HL-60/S4 treated with phorbol 12-myristate 13-acetate at 8.2 ng/mL for 4 days and 3 days (cell line): ENCODE measurements around the gene LY6G6F.

Source experiments
- in situ Hi-C: fragments of 300-500 bp; cut with MboI; formaldehyde crosslinking; loops from 2 replicates; pipeline ENCODE4 v1.15.0; 2022; ENCODE audit warnings: low sequenced_read_pairs

LY6G6F gene

GRCh38 chr6:31721351-31722020 is 14.8 kb downstream of the LY6G6F start, which contains the start of gene LY6G6C:
TSS of gene LY6G6C (minus strand) at chr6:31721746. CDS start at chr6:31721679, 67 bp downstream.
- in situ Hi-C loops = no loop called here

DNA sequence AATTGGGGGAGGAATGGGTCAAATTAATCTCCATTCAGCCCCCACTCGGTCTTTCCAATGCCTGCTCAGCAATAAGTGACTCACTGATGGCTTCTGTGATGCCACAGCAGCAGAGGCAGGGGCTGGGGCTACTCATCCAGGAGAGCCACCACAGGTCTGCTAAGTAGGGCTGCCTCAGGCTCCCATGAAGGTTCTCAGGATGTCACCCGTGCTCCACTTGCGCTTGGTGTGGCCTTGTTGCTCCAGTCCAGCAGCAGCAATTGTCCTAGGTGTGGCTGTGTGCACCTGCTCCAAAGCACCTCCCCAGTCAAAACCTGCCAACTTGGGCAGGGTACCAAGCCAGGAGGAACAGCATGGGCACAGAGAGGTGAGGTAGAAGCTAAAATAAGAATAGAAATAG is 15.5 kb downstream of the LY6G6F start:
- in situ Hi-C loops = no loop called here

DNA sequence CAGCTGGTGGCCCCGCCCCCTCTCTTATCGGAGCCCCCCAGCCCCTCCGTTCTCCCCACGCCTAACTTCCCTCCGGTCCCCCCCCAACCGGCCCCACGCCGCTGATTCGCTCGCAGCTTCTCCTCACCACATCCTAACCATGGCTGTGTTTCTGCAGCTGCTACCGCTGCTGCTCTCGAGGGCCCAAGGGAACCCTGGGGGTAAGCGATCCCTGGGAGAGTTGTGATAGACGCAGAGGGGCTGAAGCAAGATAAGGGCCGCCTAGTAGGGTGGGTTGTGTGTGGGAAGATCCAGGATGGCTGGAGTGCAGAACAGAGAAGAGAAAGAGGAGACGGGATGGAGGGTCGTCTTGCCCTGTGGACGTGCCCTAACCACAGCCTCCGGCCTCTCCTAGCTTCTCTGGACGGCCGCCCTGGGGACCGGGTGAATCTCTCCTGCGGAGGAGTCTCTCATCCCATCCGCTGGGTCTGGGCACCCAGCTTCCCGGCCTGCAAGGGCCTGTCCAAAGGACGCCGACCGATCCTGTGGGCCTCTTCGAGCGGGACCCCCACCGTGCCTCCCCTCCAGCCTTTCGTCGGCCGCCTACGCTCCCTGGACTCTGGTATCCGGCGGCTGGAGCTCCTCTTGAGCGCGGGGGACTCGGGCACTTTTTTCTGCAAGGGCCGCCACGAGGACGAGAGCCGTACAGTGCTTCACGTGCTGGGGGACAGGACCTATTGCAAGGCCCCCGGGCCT is 16.7 kb downstream of the LY6G6F start, which contains the start of gene MPIG6B:
MPIG6B (plus strand) TSS at position 129 of the 735 bp plus-strand sequence; CDS start at position 140, 11 bp downstream.
- in situ Hi-C loops = no loop called here

DNA sequence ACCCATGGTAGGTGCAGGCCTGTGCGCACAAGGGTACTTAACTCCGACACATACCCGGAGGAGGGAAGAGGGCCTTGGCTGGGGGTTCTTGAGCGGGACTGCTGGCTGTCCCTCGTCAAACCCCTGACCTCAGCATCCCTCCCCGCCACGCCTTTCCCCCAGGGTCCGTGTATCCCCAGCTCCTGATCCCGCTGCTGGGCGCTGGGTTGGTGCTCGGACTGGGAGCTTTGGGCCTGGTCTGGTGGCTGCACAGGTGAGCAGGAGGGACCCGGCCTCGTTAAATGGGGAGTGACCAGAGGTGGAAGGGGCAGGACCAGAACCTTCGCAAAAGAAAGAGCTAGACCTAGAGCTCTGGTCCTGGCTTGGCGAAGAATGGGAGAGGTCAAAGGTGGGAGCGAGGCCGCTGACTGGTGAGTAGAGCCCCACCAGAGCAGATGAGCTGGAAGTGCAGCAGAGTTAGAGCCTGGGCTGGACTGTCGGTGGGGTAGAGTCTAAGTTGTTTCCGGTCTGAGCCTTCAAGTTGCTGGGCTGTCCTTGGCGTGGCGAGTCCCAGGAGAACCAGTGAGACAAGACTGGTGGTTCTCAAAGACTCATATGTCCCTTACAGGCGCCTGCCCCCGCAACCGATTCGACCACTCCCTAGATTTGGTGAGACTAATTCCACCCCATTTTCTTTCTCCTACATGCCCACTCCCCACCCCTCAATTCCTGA is 17.5 kb downstream of the LY6G6F start:
- in situ Hi-C loops = no loop called here

DNA sequence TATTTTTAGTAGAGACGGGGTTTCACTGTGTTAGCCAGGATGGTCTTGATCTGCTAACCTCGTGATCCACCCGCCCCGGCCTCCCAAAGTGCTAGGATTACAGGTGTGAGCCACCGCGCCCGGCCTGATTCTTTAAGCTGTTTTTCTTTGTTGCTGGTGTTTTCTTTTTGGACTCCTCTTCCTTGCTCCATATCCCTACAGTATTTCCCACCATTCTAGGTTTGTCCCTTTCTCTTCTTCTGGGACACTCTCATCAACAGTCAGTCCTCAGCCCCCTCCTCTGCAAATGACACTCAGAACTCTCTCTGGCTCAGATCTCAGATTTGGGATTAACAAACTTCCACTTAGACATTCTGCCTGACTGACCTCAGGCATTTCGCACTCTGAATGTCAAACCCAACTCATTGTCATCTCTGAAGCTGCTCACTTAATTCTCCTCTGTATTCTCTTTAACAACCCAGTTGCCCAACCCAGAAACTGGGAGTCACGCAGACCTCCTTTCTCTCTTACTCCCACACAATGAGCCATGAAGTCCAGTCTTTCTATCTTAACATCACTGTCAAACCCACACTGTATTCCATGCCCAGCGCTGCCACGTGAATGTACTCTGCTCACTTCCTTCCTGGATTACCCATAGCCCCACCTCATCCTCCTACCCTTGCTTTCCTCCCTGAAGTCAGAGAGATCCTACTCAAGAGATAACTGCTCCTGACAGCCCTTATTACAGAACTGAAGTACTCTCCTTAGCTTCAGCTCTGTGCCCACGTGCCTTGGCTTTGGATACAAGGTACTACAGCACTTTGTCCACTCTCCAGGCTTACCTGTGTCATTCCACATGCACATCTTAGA is 19.1 kb downstream of the LY6G6F start:
- in situ Hi-C loops = no loop called here

GRCh38 chr6:31727034-31727716 is 20.5 kb downstream of the LY6G6F start:
- in situ Hi-C loops = no loop called here

- in situ Hi-C loops = no loop called here
Observed at GRCh38 chr6:31727717-31728671, 21.3 kb downstream of the LY6G6F start.

DNA sequence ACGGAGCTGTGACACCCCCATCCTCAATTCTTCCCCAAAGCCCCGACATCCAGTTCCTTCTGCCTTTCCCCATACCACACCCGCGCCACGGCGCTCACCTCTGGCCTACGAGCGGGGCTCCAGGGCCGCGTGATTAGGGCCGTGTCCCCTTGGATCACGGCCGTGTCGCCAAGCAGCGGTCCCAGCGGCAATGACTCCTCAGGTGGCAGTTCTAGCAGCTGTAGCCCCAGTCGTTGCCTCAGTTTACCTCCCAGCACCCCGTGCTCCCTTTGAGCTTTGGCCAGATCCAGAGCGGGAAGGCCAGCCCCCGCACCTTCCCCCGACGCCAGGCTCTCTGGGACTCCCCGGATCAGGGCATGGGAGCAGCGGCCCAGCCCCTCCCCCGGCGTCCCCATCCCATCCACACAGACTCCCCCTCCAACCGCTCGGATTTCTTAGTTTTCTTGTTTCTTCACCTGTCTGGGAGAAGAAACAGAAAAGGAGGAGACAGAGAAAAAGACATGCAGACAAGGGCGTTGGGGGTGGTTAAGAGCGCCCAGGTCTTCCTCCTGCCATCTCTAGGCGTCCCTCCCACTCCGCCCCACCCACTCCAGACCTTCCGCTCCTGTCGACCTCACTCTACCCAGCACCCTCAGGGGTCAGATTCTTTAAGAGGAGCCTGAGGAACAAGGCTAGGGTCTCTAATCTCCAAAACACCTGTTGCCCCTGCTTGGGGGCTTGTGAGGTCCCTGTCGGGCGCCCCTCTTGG is 22.3 kb downstream of the LY6G6F start, which contains the start of gene DDAH2:
DDAH2 (minus strand) TSS at position 533 of the 748 bp plus-strand sequence; CDS start at position 395, 138 bp downstream.
- in situ Hi-C loops = no loop called here

- in situ Hi-C loops = no loop called here
Observed at GRCh38 chr6:31729515-31729978, 22.9 kb downstream of the LY6G6F start.

GRCh38 chr6:31729979-31730630 is 23.4 kb downstream of the LY6G6F start:
- in situ Hi-C loops = no loop called here

- in situ Hi-C loops = no loop called here
Observed at GRCh38 chr6:31730631-31731086, 24.0 kb downstream of the LY6G6F start.

DNA sequence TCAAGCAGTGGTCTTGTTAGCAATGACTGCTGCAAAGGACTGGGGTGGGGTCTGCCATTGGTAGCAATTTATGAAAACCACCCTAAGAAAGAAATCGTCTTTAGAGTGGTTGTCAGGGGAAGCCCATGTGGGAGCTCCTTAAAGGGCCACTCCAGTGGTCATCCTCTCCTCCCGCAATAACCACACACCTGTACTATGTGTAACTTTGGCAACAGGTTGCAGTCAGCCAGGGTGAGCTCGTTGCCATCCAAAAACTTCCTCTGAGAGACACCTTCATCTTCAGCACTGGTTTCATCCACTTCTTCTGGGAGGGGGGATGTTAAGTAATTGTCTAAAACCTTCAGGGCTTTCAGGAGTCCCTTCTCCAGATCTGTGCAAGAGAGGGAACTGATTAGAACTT is 25.4 kb downstream of the LY6G6F start:
- in situ Hi-C loops = no loop called here

DNA sequence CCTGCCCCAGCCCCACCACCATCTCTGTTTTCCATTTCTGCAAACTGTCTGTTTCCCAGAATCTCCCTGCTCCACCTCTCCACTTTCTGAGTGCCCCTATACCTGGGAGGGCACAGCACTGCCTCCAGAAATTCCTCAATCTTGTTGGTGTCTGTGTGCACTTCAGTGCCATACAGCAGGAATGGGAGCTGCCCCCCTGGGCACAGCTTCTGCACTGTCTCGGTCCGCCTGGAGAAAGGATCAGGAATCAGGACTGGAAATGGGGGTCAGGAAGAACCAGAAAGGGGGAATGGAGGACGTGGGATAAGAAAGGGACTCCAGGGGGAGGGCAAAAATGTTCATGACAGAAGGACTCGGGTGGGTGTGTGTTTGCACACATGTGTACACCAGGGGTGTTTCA is 27.1 kb downstream of the LY6G6F start:
- in situ Hi-C loops = no loop called here

- in situ Hi-C loops = no loop called here
Observed at GRCh38 chr6:31734247-31734820, 27.7 kb downstream of the LY6G6F start.

DNA sequence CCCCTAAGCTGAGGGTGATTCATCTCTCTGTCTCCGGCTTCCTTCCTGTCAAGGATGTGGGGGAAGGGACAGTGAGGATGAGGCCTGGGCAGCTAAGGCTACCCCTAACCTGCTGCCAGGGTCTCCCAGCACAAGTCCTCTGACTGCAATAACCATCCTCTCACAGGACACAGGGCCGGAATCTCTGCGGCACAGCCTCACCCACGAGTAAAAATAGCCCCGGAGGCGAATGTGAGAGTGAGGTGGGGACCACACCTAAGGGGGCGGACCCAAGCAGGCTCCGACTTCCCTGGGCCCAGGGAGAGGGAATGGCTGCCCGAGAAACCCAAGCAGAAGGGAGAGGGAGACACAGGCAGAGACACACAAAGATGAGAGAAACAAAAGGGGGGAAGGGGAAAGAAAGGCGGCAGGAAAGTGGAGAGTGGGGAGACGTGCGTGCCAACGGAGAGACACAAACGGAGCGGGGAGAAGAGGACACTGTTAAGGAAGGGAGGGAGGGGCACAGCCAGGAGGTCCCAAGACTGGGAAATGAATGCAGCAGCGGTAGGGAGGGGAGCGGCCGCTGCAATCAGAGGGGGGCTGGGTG is 28.2 kb downstream of the LY6G6F start:
- in situ Hi-C loops = no loop called here

DNA sequence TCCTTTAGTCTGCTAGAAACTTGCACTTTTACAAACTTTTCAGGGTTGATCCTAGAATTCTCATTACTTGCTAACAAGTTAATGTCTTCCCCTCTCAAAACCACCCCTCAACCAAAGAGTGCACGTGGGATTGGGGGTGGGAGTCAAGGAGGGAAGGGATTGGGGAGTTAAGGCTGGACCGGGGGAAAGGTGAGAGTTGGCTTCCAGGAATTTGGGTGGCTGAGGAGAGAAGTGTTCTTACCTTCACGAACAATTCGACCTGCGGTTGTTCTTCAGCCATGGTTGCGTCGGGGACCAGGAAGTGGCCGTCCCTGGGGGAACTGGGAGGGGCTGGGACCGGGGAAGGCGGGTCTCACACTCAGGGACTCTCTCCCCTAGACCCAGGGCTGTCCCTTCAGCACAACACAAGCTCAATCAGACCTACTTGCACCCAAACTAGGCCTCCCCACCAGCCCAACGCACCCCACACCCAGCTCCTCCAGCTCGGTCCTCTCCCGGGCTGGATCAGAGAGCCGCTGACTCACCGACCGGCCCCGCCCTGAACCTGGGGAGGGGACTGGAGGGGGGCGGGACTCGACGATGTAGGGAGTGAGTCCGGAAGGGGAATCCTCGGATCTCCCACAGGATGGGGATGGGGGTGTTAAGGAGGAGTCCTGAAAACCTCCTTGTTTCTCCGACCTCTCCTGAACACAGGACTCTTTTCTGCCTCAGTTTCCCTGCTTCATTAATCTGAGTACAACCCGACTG is 29.5 kb downstream of the LY6G6F start, which contains the start of gene CLIC1:
CLIC1 (minus strand) TSS at position 510 of the 747 bp plus-strand sequence; CDS start at position 280, 230 bp downstream.
- in situ Hi-C loops = no loop called here
